ENCODE data around the gene LAMTOR1.

- TF ChIP-seq, protein P1, sequence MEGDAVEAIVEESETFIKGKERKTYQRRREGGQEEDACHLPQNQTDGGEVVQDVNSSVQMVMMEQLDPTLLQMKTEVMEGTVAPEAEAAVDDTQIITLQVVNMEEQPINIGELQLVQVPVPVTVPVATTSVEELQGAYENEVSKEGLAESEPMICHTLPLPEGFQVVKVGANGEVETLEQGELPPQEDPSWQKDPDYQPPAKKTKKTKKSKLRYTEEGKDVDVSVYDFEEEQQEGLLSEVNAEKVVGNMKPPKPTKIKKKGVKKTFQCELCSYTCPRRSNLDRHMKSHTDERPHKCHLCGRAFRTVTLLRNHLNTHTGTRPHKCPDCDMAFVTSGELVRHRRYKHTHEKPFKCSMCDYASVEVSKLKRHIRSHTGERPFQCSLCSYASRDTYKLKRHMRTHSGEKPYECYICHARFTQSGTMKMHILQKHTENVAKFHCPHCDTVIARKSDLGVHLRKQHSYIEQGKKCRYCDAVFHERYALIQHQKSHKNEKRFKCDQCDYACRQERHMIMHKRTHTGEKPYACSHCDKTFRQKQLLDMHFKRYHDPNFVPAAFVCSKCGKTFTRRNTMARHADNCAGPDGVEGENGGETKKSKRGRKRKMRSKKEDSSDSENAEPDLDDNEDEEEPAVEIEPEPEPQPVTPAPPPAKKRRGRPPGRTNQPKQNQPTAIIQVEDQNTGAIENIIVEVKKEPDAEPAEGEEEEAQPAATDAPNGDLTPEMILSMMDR (IDR thresholded peaks at IDR 0.05; ENCODE audit: insufficient read depth, low read depth, low read length) = no peak
- no peak for TF ChIP-seq EZH2 (IDR thresholded peaks at IDR 0.05; ENCODE audit: insufficient read depth, low read length)
These were observed 26.3 kb upstream of the LAMTOR1 start for GRCh38 chr11:72129381-72129780.
